AG04449 (cell line): Measurements from ENCODE around the gene KRTAP4-9.
A peak's percentile ranks its signal among the peaks of the same experiment; 100 is the strongest.
"Not testable (repeated sequence)": the region's sequence is repeated elsewhere in the genome, so short reads cannot be mapped to it uniquely, and the experiment has no call there.

Source experiments
- CTCF ChIA-PET: fragments of 350-600 bp; formaldehyde crosslinking; extraction: SDS; loops from one replicate; lab custom pipeline; 2021; ENCODE audit warnings: antibody characterized with exemption; lab: Yijun Ruan, JAX
- POLR2A ChIA-PET: fragments of 400-600, 350-600 bp; formaldehyde crosslinking; extraction: SDS; loops from one replicate; lab custom pipeline; 2020; ENCODE audit warnings: antibody characterized with exemption, inconsistent platforms; lab: Yijun Ruan, JAX
- DNase-seq: peaks from one replicate; pipeline ENCODE4 v3.0.0-alpha.2; 2010; ENCODE audit warnings: low read depth, low spot score
- H3K4me3 ChIP-seq: 2 replicates; pipeline ENCODE4 v1.5.1; 2011; ENCODE audit warnings: low read depth, mild to moderate bottlenecking, control low read depth, low read length
- TF ChIP-seq, protein P1 (sequence below): IDR thresholded peaks from one replicate; pipeline ENCODE4 v1.5.1; 2011; ENCODE audit warnings: mild to moderate bottlenecking, moderate library complexity, low read length, control low read depth, inconsistent platforms; ENCODE audit not compliant: insufficient read depth; ENCODE audit errors: missing control alignments

KRTAP4-9 gene

GRCh38 chr17:41133880-41134735 lies 28.9 kb downstream of the KRTAP4-9 start:
- CTCF ChIA-PET = interaction anchor here (1.0 to 1.6 kb wide), 2 partner anchors 188 to 415 kb away, joined by 3 to 6 read pairs; no protein-coding TSS in a partner anchor
- TF ChIP-seq, protein P1, sequence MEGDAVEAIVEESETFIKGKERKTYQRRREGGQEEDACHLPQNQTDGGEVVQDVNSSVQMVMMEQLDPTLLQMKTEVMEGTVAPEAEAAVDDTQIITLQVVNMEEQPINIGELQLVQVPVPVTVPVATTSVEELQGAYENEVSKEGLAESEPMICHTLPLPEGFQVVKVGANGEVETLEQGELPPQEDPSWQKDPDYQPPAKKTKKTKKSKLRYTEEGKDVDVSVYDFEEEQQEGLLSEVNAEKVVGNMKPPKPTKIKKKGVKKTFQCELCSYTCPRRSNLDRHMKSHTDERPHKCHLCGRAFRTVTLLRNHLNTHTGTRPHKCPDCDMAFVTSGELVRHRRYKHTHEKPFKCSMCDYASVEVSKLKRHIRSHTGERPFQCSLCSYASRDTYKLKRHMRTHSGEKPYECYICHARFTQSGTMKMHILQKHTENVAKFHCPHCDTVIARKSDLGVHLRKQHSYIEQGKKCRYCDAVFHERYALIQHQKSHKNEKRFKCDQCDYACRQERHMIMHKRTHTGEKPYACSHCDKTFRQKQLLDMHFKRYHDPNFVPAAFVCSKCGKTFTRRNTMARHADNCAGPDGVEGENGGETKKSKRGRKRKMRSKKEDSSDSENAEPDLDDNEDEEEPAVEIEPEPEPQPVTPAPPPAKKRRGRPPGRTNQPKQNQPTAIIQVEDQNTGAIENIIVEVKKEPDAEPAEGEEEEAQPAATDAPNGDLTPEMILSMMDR = no peak
- no peak for DNase-seq
- no peak overlapping the region for H3K4me3 ChIP-seq
- POLR2A ChIA-PET = interaction anchor here (0.9 kb wide), 1 partner anchor 181 kb away, joined by 3 read pairs; no protein-coding TSS in a partner anchor

DNA sequence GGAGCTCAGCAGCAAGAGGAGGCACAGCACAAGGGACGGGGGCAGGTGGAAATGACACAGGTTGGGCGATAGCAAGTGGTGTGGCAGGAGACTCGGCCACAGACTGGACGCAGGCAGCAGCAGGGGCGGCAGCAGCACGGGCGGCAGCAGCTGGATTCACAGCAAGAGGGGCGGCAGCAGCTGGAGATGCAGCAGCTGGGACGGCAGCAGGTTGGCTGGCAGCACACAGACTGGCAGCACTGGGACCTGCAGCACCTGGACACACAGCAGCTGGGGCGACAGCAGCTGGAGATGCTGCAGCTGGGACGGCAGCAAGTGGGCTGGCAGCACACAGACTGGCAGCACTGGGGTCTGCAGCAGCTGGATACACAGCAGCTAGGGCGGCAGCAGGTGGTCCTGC lies 34.7 kb downstream of the KRTAP4-9 start:
- DNase-seq, POLR2A ChIA-PET, H3K4me3 ChIP-seq, CTCF ChIA-PET: not testable (repeated sequence)

GRCh38 chr17:41140360-41141131 lies 35.4 kb downstream of the KRTAP4-9 start, which contains the start of gene KRTAP4-6:
TSS of gene KRTAP4-6 (minus strand) at chr17:41140544. CDS start at chr17:41140487, 57 bp downstream.
- H3K4me3 ChIP-seq = no peak within 1 kb of the TSS
- ChIA-PET CTCF (interaction anchor here (0.8 to 1.4 kb wide), 4 partner anchors 16 to 508 kb away, joined by 3 to 4 read pairs (median 3); no protein-coding TSS in a partner anchor), POLR2A (interaction anchor here (1.0 kb wide), 1 partner anchor 230 kb away, joined by 3 read pairs; no protein-coding TSS in a partner anchor)
- DNase-seq = peak; percentile 71
- TF ChIP-seq, protein P1 = no peak

- ChIA-PET POLR2A (interaction anchor here (1.0 kb wide), 1 partner anchor 231 kb away, joined by 3 read pairs; no protein-coding TSS in a partner anchor), CTCF (interaction anchor here (1.0 to 1.4 kb wide), 3 partner anchors 17 to 507 kb away, joined by 3 to 4 read pairs (median 3); no protein-coding TSS in a partner anchor)
- TF ChIP-seq, protein P1 = no peak
- H3K4me3 ChIP-seq = no peak overlapping the region
- no peak for DNase-seq
These were observed 36.2 kb downstream of the KRTAP4-9 start for GRCh38 chr17:41141361-41141760.

DNA sequence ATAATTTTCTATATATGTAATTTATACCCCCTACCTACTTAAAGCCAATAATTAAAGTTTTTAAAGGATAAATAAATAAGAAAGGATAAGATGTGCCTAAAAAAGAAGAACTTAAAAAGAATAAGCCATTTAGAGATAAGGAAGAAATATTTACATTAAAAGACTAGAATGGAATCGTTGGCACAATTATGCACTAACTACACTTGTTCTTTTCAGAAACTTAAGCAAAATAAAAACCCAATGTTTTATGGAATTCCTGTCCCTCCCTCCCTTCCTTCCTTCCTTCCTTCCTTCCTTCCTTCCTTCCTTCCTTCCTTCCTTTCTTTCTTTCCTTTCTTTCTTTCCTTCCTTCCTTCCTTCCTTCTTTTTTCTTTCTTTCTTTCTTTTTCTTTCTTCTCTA lies 39.7 kb downstream of the KRTAP4-9 start:
- CTCF ChIA-PET = no interaction called here
- POLR2A ChIA-PET = no interaction called here
- no peak overlapping the region for H3K4me3 ChIP-seq
- TF ChIP-seq, protein P1 = no peak
- DNase-seq = no peak

- no peak for DNase-seq
- CTCF ChIA-PET = no interaction called here
- POLR2A ChIA-PET = no interaction called here
- H3K4me3 ChIP-seq = no peak overlapping the region
- TF ChIP-seq, protein P1 = no peak
These were observed 40.1 kb downstream of the KRTAP4-9 start for GRCh38 chr17:41145261-41145660.
